ENCODE data around the gene PODNL1.
"Not testable (repeated sequence)": the region's sequence is repeated elsewhere in the genome, so short reads cannot be mapped to it uniquely, and the experiment has no call there.

The PODNL1 gene

DNA sequence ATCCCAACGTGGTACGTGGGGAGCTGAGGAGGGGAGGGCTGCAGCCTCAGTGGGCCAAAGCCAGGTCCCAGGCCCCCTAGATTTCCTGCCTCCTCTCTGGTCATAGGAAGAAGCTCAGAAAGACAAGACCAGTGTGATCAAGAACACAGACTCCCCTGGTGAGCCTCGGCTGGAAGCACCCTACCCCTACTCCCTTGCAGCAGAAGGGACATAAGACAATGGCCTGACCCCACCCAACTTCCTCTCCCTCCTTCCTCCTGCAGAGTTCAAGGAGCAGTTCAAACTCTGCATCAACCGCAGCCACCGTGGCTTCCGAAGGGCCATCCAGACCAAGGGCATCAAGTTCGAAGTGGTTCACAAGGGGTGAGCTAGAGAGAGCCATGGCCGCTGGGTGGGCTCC is 11.5 kb downstream of the PODNL1 start:
- DNase-seq (ENCODE audit: low read depth in 2 of 2) = no peak

DNA sequence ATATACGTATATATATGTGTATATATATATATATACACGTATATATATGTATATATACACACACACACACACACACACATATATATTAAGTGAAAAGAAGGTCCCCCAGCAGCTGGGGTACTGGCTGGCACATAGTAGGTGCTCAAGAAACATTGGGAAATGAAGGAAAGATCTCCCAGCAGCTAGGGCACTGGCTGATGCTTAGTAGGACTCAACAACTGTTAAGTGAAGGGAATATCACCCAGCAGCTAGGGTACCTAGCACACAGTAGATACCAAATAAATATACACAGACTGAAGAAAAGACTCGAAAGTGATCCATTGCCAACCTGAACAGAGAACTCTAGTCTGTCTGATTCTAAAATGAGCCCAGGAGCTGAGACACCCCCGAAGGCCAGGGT is 12.2 kb downstream of the PODNL1 start:
- no peak for DNase-seq (ENCODE audit: low read depth in 2 of 2)

DNA sequence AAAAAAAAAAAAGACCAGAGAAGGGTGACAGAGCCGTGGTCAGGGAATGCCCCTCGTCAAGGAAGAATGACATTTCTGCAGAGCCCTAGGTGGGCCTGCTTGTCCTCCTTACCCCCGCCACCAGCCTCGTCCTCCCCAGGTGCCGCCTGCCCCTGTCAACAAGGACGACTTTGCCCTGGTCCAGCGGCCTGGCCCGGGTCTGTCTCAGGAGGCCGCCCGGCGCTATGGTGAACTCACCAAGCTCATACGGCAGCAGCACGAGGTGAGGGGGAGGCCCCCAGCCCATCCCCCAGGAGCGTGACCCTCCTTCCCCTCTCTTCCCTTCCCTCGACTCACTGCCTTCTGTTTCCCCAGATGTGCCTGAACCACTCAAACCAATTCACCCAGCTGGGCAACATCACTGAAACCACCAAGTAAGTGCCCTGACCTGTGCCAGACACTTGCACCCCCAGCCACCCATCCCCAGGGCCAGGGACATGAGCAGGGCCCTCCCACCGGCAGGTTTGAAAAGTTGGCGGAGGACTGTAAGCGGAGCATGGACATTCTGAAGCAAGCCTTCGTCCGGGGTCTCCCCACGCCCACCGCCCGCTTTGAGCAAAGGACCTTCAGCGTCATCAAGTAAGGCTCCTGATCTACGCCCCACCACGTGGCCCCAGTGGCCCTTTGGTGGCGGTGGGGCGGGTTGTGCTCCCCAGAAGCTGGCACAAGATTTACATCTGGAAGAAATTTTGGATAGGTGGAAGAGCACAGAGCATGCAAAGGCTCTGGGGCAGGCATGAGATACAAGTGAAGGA is 14.8 kb downstream of the PODNL1 start:
- DNase-seq (ENCODE audit: low read depth in 2 of 2) = no peak

DNA sequence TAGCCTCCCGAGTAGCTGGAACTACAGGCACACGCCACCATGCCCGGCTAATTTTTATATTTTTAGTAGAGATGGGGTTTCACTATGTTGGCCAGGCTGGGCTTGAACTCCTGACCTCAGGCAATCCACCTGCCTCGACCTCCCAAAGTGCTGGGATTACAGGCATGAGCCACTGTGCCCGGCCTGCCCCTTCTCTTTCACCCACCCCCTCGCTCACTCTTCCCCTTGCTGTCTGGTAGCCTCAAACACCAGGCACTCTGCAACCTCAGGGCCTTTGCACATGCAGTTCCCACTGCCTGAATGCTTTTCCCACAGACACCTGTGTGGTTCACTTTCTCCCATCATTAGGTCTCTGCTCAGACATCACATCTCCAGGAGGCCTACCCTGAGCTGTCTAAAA is 16.1 kb downstream of the PODNL1 start:
- DNase-seq (ENCODE audit: low read depth in 2 of 2) = not testable (repeated sequence)

DNA sequence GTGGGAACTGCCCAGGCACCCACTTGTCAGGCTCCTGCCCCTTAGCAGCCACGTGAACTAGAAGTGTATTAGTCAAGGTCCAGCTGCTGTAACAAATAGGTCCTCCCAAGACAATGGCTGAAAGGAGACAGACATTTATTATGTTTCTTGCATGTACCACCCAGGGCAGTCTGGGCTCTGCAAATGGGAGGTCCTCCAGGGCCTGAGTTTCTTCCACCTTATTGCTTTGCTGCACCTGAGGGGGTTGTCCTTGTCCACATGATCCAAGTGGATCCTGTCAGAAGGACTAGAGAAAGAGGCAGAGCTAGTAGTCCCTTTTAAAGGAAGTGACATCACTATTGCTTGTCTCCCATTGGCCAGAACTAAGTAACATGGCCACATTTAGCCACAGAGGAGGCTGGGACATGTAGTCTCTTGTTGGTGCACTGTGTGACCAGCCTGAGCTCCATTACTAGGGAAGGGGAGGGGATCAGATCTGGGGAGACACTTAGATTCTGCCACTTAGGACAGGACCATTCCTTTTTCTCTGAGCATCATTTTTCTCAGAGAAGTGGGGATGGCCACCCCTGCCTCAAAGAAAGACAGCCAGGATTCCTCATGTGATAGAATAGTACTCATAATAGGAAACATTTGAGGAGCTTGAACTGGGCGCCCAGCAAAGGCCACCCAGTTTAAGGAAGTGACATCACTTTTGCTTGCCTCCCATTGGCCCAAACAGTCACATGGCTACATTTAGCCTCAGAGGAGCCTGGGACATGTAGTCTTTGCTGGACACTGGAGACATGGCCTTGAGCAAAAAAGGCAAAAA is 17.1 kb downstream of the PODNL1 start:
- no peak for DNase-seq (ENCODE audit: low read depth in 2 of 2)

DNA sequence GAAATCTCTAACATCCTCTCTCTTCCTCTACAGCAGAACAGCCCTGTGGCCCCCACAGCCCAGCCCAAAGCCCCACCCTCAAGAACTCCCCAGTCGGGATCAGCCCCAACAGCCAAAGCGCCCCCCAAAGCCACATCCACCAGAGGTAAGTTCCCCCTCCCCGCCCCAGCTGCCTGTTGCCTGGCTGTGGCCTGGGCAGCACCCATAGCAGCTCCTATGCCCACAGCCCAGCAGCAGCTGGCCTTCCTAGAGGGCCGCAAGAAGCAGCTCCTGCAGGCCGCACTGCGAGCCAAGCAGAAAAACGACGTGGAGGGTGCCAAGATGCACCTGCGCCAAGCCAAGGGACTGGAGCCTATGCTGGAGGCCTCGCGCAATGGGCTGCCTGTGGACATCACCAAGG is 17.7 kb downstream of the PODNL1 start:
- DNase-seq (ENCODE audit: low read depth in 2 of 2) = no peak

DNA sequence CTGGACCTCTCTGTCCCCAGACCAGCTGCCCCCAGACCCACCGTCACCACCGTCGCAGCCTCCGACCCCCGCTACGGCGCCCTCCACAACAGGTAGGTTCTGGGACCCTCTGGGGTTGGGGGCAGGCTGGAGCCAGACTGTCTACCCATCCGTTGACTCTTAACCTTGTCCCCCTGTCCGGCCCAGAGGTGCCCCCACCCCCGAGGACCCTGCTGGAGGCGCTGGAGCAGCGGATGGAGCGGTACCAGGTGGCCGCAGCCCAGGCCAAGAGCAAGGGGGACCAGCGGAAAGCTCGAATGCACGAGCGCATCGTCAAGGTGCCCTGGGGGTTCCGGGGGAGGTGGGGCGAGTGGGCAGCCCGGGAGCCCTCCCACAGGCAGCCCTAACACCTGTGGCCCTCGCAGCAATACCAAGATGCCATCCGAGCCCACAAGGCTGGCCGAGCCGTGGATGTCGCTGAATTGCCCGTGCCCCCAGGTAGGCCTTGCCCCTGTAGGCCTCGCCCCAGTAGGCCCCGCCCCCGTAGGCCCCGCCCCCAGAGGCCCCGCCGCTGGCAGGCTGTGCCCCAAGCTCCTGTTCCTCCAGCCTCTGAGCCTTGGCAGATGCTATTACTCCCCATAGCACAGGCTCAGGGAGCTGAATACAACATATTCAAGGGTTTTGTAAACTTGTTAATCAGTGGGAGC is 19.3 kb downstream of the PODNL1 start:
- DNase-seq (ENCODE audit: low read depth in 2 of 2) = no peak

DNA sequence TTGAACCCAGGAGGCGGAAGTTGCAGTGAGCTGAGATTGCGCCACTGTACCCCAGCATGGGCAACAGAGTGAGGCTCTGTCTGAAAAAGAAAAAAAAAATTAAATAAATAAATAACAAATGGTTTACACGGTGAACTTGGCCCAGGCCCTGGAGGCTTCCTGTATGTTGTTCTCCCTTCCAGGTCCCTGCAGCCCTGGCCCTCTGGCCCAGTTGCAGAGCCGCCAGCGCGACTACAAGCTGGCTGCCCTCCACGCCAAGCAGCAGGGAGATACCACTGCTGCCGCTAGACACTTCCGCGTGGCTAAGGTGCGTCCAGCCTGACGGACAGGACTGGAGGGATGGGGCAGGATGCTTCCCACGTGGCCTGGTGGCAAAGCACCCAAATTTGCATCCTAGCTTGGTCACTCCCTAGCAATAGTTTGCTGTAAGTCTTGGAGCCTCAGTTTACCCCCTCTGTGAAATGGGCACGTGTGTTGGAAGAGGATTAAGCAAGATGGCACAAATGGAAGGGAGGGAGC is 20.3 kb downstream of the PODNL1 start:
- no peak for DNase-seq (ENCODE audit: low read depth in 2 of 2)

DNA sequence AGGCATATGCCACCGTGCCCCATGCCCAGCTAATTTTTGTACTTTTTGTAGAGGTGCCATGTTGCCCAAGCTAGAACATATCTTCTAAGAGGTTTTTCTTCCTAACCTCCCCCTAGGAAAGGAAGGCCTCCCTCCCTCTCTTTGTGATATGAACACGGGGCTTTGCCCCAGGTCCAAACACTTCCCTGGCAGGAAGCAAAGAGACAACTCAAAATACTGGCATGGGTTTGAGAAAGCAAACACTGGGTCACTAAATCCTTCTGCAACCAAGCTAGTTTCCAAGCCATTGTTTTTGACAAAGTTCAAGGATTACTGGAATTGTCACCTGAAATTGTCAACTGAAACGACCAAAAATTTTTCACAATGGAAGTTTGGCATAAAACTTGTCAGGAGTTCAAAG is 23.4 kb downstream of the PODNL1 start:
- no peak for DNase-seq (ENCODE audit: low read depth in 2 of 2)

DNA sequence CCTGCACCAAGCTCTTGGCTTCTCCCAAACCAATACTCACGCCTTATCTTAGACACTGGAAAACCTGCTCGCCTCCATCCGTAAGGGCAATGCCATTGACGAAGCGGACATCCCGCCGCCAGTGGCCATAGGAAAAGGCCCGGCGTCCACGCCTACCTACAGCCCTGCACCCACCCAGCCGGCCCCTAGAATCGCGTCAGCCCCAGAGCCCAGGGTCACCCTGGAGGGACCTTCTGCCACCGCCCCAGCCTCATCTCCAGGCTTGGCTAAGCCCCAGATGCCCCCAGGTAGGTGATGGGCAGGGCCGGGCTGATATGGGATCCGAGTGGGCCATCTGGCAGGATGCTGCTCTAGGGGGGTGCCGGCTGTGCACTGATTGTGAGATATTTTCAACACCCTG is 24.9 kb downstream of the PODNL1 start:
- no peak for DNase-seq (ENCODE audit: low read depth in 2 of 2)

DNA sequence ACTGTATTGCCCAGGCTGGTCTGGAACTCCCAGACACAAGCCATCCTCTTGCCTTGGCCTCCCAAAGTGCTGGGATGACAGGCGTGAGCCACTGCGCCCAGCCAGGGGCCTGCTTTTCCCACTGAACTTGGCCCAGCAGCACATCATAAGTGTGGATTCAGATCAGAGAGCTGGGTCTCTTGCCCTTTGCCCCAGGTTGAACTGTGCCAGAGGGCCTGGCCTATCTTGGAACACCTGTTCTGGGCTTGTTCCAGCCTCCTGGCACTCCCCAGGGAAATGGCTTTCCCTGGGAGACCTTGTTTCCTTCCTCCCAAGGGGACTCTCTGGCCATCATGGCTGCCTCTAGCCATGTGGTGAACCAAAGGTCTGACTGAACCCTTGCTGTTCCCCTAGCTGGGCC is 28.8 kb downstream of the PODNL1 start:
- DNase-seq (ENCODE audit: low read depth in 2 of 2) = no peak

DNA sequence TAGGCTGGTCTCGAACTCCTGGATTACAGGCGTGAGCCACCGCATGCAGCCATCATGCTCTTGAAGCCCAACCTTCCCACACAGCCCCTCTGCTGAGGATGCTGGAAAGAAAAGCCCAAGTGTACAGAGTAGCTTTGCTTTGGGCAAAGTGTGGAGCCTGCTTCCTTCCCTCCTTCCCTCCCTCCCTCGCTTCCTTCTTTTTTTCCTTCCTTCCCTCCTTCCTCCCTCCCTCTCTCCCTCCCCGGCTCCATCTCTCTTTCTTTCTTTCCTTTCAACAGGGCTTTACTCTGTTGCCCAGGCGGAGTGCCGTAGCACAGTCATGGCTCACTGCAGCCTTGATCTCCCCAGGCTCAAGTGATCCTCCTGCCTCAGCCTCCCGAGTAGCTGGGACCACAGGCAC is 29.5 kb downstream of the PODNL1 start:
- no peak for DNase-seq (ENCODE audit: low read depth in 2 of 2)

DNA sequence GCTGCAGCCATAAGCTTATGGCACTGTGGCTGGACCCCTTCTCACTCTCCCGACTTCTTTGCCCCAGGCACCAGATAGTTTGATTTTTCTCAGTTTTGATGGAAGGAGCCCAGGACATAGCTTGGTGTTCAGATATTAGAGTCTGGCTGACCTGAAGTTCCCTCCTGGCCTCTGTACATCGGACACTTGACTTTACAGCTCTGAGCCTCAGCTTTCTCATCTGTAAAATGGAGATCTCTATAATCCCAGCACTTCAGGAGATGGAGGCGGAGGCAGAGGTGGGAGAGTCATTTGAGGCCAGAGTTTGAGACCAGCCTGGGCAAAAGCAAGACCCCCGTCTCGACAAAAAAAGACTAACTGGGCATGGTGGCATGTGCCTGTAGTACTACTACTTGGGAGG is 31.3 kb downstream of the PODNL1 start:
- DNase-seq (ENCODE audit: low read depth in 2 of 2) = no peak

DNA sequence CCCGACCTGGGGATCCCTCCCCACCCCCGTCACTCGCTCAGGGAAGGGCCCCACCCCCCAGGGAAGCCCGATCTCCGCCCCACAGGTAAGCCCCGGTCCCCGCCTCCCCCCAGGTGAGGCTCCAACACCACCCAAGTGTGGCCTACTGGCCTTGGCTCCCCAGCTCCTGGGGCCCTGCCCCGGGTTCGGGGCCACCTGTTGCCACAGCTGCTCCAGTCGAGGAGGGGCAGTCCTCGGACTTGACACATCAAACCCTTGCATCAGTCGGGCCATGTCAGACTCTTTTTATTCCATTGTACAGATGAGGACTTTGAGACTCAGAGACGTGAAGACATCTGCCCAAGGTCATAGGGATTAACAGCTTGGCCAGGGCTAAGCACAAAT is 31.7 kb downstream of the PODNL1 start:
- no peak for DNase-seq (ENCODE audit: low read depth in 2 of 2)

DNA sequence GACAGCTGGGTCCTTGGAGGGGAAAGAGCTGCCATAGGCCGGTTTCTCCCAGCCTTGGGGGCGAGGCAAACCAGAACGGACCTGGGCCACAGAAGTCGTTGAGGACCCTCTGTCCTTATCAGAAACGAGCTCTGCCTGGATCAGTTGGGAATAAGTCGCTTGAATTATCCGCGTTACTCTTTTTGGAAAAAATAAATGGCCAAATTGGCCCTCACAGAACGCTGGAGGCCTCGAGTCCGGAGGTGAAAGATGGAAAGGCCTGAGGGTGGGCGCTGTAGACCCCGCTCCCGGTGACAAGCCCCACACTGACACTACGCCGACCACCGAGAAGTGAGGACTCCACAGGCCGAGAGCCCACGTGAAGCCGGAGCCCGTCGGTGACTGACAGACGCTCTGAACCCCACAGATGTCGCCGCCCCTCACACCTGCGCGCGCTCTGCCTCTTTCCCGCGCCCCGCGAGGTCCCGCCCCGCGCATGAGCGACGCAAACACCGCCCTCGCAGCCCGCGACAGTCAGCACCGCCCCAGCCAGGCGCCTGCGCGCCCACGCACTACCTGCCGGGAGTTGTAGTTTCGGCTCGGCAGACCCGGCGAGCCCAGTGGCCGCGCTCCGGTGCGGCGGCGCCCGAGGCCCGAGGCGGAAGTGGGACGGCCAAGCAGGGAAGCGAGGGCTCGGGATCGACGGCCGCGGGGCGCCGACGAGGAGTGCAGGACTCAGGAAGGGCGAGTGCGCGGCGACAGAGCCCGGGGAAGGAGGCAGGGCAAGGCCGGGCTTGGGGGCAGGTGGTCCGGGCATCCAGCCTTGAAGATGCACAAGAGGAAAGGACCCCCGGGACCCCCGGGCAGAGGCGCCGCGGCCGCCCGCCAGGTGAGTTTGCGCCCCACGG is 32.3 kb downstream of the PODNL1 start, which contains the start of the genes BRME1 and CC2D1A:
TSS of gene BRME1 (minus strand) at position 484 of the 887 bp plus-strand sequence. CDS start 1,225 bp downstream, outside the sequence.
TSS of gene CC2D1A (plus strand) at position 568 of the 887 bp plus-strand sequence. CDS start at position 809, 241 bp downstream.
- DNase-seq (ENCODE audit: low read depth in 2 of 2) = peak; percentile 92 to 94

DNA sequence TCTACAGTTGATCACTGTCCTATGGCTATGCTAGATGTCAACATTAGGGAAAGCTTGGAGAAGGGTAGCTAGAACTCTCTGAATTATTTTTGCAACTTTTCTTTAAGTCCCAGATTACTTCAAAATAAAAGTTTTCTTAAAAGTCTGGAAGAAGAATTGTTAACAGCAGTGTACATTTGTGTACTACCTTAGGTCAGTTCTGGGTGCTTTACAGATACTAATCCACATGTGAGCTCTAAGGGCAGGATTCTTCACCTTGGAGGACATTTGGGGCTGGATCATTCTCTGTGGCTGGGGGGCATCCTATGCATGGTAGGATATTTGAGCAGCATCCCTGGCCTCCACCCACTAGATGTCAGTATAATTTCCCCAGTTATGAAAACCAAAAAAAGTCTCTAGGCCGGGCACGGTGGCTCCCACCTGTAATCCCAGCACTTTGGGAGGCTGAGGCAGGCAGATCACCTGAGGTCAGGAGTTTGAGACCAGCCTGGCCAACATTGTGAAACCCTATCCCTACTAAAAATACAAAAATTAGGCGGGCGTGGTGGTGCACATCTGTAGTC is 35.1 kb downstream of the PODNL1 start:
- no peak for DNase-seq (ENCODE audit: low read depth in 2 of 2)

DNA sequence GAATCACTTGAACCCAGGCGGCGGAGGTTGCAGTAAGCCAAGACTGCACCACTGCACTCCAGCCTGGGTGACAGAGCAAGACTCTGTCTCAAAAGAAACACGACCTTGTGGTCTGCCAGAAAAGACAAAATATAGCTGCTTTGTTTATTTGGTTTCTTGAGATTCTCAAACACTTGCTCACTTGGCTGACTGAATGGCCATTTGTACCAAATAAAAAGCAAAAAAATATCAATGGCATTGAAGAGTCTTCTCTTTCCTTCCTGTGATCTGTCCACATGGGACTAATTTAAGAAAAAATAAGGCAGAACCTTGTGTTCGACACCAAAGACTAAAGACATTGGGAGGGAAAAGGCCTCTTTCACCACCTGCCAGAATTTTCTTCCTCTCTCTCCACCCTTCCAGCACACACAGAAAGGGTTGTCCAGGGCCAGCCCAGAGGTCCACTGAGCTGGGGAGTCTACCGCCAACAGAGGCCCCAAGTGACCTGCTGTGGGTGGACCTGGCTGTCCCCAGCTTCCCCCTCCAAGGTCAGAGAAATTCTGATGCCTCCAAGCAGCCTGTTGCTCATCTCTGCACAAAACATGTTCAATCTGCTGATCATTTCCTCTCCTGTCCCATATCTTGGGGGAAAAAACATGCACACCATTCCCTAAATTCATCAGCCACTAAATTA is 38.2 kb downstream of the PODNL1 start:
- DNase-seq (ENCODE audit: low read depth in 2 of 2) = no peak

DNA sequence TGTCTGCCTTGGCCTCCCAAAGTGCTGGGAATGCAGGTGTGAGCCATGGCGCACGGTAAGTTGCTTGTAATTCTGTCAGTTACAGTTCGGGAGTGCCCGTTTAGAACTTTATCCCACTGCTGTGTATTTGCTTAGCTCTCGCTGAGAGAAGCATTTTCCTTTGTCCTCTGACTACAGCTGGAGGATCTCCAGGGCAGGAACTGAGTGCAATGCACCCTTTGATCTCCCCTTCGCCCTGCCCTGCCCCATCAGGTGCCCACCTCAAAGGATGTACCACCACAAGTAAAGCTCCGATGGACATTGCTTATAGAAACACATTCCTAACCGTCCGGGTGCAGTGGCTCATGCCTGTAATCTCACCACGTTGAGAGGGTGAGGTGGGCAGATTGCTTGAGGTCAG is 38.8 kb downstream of the PODNL1 start:
- no peak for DNase-seq (ENCODE audit: low read depth in 2 of 2)

DNA sequence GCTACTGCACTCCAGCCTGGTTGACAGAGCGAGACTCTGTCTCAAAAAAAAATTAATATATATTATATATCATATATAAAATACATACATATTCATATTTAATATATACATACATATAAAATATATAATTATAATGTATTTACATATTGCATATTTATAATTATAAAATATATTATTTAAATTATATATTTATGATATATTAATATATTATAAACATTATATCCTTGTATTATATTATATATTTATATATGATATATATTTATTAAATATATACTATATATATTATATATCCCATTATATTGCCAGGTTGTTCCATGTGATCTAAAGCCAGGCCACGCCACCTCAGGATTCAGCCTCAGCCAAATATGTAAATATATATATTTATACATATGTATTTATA is 42.0 kb downstream of the PODNL1 start:
- DNase-seq (ENCODE audit: low read depth in 2 of 2) = no peak

DNA sequence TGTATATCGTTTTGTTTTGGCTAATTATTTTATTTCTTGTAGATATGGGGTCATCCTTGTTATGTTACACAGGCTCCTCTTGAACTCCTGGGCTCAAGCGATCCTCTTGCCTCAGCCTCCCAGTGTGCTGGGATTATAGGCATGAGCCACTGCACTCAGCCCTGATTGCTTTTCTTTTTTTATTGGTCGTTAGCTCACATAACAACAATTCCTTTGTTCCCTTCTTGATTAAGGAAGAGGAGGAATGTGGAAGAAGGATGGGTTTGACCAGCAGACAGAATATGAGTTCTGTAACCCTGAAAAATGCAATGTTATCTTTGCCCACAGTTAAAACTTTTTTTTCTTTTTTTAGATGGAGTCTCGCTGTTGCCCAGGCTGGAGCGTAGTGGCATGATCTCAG is 43.7 kb downstream of the PODNL1 start:
- no peak for DNase-seq (ENCODE audit: low read depth in 2 of 2)
